Effector memory CD8-positive, alpha-beta T cell (primary cell): ENCODE results near the gene PSMC3IP.
A peak's percentile ranks its signal among the peaks of the same experiment; 100 is the strongest.
"Not testable (repeated sequence)": the region's sequence is repeated elsewhere in the genome, so short reads cannot be mapped to it uniquely, and the experiment has no call there.

Source experiments
- ATAC-seq: fragments of 150-1000 bp; cut with Tn5 transposase; replicated peaks from 2 replicates; pipeline ENCODE4 v1.10.0; 2021; ENCODE audit warnings: mild to moderate bottlenecking, moderate library complexity
- DNase-seq, 3 experiments: peaks; one replicate each; pipeline ENCODE4 v3.0.0; 2021
- H3K27ac Mint-ChIP-seq, 2 donors: one replicate each; pipeline ENCODE4 v1.8.0; 2022; ENCODE audit warnings: mild to moderate bottlenecking in 2 of 2, mixed read lengths in 2 of 2, moderate library complexity in 2 of 2
- H3K27me3 Mint-ChIP-seq, 2 donors: one replicate each; pipeline ENCODE4 v1.8.0; 2022; ENCODE audit warnings: mixed read lengths in 2 of 2
- H3K36me3 Mint-ChIP-seq: one replicate; pipeline ENCODE4 v1.8.0; 2022; ENCODE audit warnings: mild to moderate bottlenecking, moderate library complexity, mixed read lengths; ENCODE audit not compliant: insufficient read depth
- H3K4me1 Mint-ChIP-seq, 2 donors: one replicate each; pipeline ENCODE4 v1.8.0; 2022; ENCODE audit warnings: low read depth in 2 of 2, mixed read lengths in 2 of 2
- H3K4me3 Mint-ChIP-seq, 2 donors: one replicate each; pipeline ENCODE4 v1.8.0; 2022; ENCODE audit warnings: mild to moderate bottlenecking in 2 of 2, mixed read lengths in 2 of 2, moderate library complexity in 2 of 2
- H3K9me3 Mint-ChIP-seq, 2 donors: one replicate each; pipeline ENCODE4 v1.8.0; 2022; ENCODE audit warnings: mixed read lengths in 2 of 2

The PSMC3IP gene

DNA sequence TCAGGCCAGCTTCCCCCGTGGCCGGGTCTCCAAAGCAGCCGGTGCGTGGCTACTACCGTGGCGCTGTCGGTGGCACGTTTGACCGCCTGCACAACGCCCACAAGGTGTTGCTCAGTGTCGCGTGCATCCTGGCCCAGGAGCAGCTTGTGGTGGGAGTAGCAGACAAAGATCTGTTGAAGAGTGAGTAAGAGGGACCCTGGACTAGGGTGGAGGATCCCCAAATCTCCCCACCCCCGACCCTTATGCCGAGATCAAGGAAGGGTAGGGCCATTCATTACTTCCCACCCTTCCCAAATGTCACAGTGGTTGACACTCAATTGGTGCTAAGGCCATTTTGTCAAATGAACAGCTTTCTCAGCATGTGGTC, 14.4 kb downstream of the PSMC3IP start:
- peaks cover 36 to 38% of the 10 kb centered on the region in 2 donors for H3K4me1 Mint-ChIP-seq
- H3K4me3 Mint-ChIP-seq, result peak overlapping the region; percentile 90
- H3K27me3 Mint-ChIP-seq, result no peaks in the 10 kb centered on the region
- H3K9me3 Mint-ChIP-seq, result no peaks in the 10 kb centered on the region
- DNase-seq, result no peak
- ATAC-seq, result no peak
- H3K27ac Mint-ChIP-seq, result peak overlapping the region in 1 of 2 donors; percentile 92
- H3K36me3 Mint-ChIP-seq, result peaks cover 54% of the 10 kb centered on the region

DNA sequence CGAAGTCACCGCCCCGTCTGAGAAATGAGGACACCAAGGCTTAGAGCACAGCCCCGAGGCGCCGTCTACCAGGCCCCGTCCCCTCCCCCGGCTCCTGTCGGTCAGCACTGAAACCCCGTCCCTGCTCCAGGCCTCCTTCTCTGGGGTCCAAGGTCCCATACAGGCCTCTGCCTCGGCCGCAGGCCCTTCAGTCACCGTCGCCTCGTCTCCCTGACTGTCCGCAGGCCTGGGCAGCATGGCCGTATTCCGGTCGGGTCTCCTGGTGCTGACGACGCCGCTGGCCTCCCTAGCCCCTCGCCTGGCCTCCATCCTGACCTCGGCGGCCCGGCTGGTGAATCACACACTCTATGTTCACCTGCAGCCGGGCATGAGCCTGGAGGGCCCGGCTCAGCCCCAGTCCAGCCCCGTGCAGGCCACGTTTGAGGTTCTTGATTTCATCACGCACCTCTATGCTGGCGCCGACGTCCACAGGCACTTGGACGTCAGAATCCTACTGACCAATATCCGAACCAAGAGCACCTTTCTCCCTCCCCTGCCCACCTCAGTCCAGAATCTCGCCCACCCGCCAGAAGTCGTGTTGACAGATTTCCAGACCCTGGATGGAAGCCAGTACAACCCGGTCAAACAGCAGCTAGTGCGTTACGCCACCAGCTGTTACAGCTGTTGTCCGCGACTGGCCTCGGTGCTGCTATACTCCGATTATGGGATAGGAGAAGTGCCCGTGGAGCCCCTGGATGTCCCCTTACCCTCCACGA, 15.0 kb downstream of the PSMC3IP start:
- ATAC-seq, result no peak

DNA sequence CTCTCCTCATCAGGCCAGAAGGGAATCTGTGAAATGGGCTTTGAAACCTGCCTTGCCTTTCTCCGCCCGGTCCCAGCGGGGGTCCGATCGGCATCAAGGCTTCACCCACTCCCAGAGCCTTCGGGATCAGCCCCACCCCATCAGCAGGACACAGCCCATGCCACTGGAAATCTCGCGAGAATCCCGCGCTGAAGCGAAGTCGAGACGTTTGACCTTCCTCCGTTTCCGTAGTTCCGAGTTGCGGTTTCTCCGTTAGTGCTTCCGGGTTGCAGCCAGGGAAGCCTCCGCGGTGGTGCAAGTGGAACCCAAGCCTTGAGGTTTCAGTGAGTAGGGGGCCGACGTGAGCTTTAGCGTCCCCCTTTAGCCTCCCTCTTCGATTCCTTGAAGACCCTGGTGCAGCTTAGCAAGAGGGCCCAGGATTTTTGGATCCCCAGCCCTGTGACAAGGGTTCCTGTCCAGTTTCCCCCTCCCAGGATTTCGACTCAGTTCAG, 15.6 kb downstream of the PSMC3IP start, which contains the start of gene COASY:
COASY (plus strand) TSS at position 252 of the 491 bp plus-strand sequence. CDS start 475 bp downstream, outside the sequence.
- H3K27me3 Mint-ChIP-seq, result no peaks in the 10 kb centered on the region
- ATAC-seq (peak; percentile 69), DNase-seq (peak; percentile 88 to 90 (median 89))

More for the DNA sequence above, 15.0 kb downstream of the PSMC3IP start:
- Mint-ChIP-seq H3K36me3 (peaks cover 48% of the 10 kb centered on the region), H3K27ac (peak overlapping the region; percentile 91 to 92), H3K27me3 (no peaks in the 10 kb centered on the region), H3K4me3 (peak overlapping the region; percentile 90), H3K9me3 (no peaks in the 10 kb centered on the region), H3K4me1 (peaks cover 32 to 34% of the 10 kb centered on the region in 2 donors)
- no peak for DNase-seq

DNA sequence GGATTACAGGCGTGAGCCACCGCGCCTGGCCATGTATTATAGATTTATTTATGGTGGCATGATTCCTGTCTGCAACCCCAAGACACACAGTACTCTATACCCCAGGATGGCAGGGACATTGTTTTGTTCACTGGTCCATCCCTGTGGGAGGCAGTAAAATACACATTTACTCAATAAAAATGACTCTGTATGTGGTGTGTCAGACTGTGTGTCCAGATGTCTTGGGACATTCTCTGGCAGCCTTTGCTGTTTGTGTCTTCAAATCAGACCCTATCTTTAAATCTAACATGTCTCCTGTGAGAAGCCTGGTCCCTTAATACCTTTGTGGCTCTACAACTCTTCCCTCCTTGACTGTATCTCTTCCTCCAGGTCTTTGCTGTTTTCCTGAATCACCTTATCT, 17.3 kb downstream of the PSMC3IP start:
- ATAC-seq, result no peak
- H3K4me3 Mint-ChIP-seq, result peak overlapping the region in 1 of 2 donors; percentile 52
- no peaks in the 10 kb centered on the region for H3K27me3 Mint-ChIP-seq
- H3K4me1 Mint-ChIP-seq, result peaks cover 22 to 25% of the 10 kb centered on the region in 2 donors
- no peak overlapping the region for H3K27ac Mint-ChIP-seq
- peaks cover 26% of the 10 kb centered on the region for H3K36me3 Mint-ChIP-seq
- no peaks in the 10 kb centered on the region for H3K9me3 Mint-ChIP-seq
- no peak for DNase-seq

More for the DNA sequence above, 15.6 kb downstream of the PSMC3IP start, which contains the start of gene COASY:
- H3K4me3 Mint-ChIP-seq, result peak within 1 kb of the TSS; percentile 90
- H3K36me3 Mint-ChIP-seq, result peaks cover 43% of the 10 kb centered on the region
- H3K9me3 Mint-ChIP-seq, result no peaks in the 10 kb centered on the region
- peaks cover 27 to 31% of the 10 kb centered on the region in 2 donors for H3K4me1 Mint-ChIP-seq
- peak within 1 kb of the TSS; percentile 91 to 92 for H3K27ac Mint-ChIP-seq

GRCh38 chr17:42559075-42559474, 18.5 kb downstream of the PSMC3IP start:
- Mint-ChIP-seq H3K27me3 (no peaks in the 10 kb centered on the region), H3K36me3 (peaks cover 22% of the 10 kb centered on the region), H3K4me3 (no peak overlapping the region), H3K27ac (no peak overlapping the region), H3K4me1 (peaks cover 26 to 31% of the 10 kb centered on the region in 2 donors), H3K9me3 (no peaks in the 10 kb centered on the region)
- DNase-seq (no peak), ATAC-seq (no peak)

DNA sequence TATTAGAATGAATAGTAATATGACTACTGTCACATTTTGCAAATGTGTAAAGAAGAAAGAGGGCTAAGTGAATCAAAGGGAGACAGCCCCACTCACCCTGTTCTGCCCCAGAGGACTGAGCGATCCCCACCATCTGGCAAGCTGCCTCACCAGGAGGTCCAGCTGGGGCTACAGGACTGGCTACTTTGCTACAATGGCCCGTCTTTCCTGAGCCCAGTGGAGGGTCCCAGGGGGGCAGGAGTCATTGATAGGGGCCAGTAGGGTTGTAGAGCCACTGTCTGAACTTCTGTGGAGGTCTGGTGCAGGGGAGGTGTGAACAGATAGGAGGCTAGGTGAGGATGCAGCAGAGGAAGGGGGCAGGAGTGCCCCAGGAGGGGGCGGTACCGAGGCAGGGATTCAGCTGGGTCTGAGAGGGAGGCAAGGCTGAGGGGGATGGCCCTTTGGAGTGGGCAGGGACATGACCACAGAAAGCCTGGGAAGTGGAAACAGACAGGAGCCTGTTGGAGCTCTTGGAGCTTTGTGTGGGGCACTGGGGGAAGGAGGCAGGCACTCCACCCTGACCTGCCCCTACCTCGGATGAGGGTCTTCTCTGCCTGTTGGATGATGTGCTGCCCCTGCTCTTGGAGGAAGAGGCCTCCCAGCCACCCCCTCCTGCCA, 21.4 kb downstream of the PSMC3IP start:
- ATAC-seq, H3K36me3 Mint-ChIP-seq, H3K9me3 Mint-ChIP-seq, H3K27me3 Mint-ChIP-seq, DNase-seq: not testable (repeated sequence)
- H3K4me3 Mint-ChIP-seq, result peak overlapping the region in 1 of 2 donors; percentile 91
- H3K4me1 Mint-ChIP-seq, result peaks cover 20 to 23% of the 10 kb centered on the region in 2 donors
- peak overlapping the region; percentile 92 to 93 for H3K27ac Mint-ChIP-seq

- H3K4me3 Mint-ChIP-seq, result peak overlapping the region; percentile 89 to 91
- H3K27me3 Mint-ChIP-seq, result no peaks in the 10 kb centered on the region
- peaks cover 21 to 27% of the 10 kb centered on the region in 2 donors for H3K4me1 Mint-ChIP-seq
- H3K36me3 Mint-ChIP-seq, result no peaks in the 10 kb centered on the region
- DNase-seq (no peak), ATAC-seq (peak; percentile 2)
- no peaks in the 10 kb centered on the region for H3K9me3 Mint-ChIP-seq
- H3K27ac Mint-ChIP-seq, result peak overlapping the region; percentile 92 to 93
These were observed 22.4 kb downstream of the PSMC3IP start for GRCh38 chr17:42555122-42555622.

DNA sequence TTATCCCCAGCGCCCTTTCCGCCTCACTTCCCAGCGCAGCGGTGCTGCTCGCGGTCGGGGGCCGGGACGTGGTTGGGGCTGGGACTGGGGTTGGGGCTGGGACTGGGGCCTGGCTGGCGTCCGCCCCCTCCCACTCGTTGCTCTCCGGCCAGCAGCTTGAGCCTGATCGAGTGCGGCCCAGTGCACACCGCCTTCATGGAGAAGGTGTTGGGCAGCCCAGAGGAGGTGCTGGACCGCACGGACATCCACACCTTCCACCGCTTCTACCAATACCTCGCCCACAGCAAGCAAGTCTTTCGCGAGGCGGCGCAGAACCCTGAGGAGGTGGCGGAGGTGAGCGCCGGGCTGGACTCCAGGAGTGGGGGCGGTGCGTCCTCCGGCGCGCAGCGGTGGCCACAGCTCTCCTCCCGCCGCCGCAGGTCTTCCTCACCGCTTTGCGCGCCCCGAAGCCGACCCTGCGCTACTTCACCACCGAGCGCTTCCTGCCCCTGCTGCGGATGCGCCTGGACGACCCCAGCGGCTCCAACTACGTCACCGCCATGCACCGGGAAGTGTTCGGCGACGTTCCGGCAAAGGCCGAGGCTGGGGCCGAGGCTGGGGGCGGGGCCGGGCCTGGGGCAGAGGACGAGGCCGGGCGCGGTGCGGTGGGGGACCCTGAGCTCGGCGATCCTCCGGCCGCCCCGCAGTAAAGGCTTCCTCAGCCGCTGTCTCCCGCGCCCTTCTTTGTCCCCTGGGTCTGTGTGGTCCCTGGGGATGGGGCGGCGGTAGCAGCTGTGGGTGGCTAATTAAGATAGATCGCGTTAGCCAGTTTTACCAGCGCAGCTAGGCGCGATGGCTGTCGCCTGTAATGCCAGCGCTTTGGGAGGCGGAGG, 23.0 kb downstream of the PSMC3IP start:
- H3K36me3 Mint-ChIP-seq, result no peaks in the 10 kb centered on the region
- no peaks in the 10 kb centered on the region for H3K9me3 Mint-ChIP-seq
- ATAC-seq (peak; percentile 90), DNase-seq (peak; percentile 66 to 68 (median 67))
- H3K4me3 Mint-ChIP-seq, result peak overlapping the region; percentile 89 to 91
- H3K27me3 Mint-ChIP-seq, result no peaks in the 10 kb centered on the region
- H3K27ac Mint-ChIP-seq, result peak overlapping the region; percentile 92 to 93
- peaks cover 20 to 27% of the 10 kb centered on the region in 2 donors for H3K4me1 Mint-ChIP-seq

GRCh38 chr17:42553866-42554249, 23.7 kb downstream of the PSMC3IP start:
- peaks cover 24 to 31% of the 10 kb centered on the region in 2 donors for H3K4me1 Mint-ChIP-seq
- DNase-seq, result no peak

DNA sequence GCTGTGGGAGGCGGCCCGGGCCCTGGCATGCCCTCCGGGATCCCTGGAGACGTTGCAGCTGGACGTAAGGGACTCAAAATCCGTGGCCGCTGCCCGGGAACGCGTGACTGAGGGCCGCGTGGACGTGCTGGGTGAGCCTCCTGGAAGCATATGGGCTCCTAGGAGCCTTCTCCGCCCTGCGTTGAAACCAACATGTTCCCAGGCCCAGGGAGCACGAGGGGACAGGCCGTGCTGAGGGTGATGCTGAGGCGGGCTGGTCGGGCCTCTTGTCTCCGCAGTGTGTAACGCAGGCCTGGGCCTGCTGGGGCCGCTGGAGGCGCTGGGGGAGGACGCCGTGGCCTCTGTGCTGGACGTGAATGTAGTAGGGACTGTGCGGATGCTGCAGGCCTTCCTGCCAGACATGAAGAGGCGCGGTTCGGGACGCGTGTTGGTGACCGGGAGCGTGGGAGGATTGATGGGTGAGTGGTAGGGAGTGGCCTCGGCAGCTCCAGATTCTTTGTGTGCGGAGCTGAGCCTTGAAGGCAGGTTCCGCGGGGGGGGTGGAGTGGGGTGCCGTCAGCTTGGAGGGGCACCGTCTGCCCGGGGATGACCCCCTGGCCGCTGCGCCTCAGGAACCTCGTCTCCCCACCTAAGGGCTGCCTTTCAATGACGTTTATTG, 24.2 kb downstream of the PSMC3IP start:
- Mint-ChIP-seq H3K27ac (peak overlapping the region; percentile 91 to 93), H3K27me3 (no peaks in the 10 kb centered on the region), H3K4me3 (peak overlapping the region; percentile 89 to 91), H3K36me3 (no peaks in the 10 kb centered on the region), H3K4me1 (peaks cover 25 to 31% of the 10 kb centered on the region in 2 donors), H3K9me3 (no peaks in the 10 kb centered on the region)
- DNase-seq, result no peak
- ATAC-seq, result no peak

More at GRCh38 chr17:42553866-42554249, 23.7 kb downstream of the PSMC3IP start:
- Mint-ChIP-seq H3K27me3 (no peaks in the 10 kb centered on the region), H3K9me3 (no peaks in the 10 kb centered on the region), H3K27ac (peak overlapping the region; percentile 92 to 93), H3K36me3 (no peaks in the 10 kb centered on the region), H3K4me3 (peak overlapping the region; percentile 89 to 91)
- peak; percentile 11 for ATAC-seq

- not testable (repeated sequence) for DNase-seq, ATAC-seq, H3K27me3 Mint-ChIP-seq, H3K36me3 Mint-ChIP-seq, H3K9me3 Mint-ChIP-seq
- Mint-ChIP-seq H3K4me1 (peaks cover 26 to 31% of the 10 kb centered on the region in 2 donors), H3K27ac (peak within 1 kb of the TSS; percentile 92 to 93), H3K4me3 (peak within 1 kb of the TSS; percentile 89 to 91)
These were observed 24.8 kb downstream of the PSMC3IP start, which contains the start of gene HSD17B1 for GRCh38 chr17:42552736-42553135. HSD17B1 (plus strand) TSS chr17:42552923; CDS start chr17:42552934, 11 bp downstream.

DNA sequence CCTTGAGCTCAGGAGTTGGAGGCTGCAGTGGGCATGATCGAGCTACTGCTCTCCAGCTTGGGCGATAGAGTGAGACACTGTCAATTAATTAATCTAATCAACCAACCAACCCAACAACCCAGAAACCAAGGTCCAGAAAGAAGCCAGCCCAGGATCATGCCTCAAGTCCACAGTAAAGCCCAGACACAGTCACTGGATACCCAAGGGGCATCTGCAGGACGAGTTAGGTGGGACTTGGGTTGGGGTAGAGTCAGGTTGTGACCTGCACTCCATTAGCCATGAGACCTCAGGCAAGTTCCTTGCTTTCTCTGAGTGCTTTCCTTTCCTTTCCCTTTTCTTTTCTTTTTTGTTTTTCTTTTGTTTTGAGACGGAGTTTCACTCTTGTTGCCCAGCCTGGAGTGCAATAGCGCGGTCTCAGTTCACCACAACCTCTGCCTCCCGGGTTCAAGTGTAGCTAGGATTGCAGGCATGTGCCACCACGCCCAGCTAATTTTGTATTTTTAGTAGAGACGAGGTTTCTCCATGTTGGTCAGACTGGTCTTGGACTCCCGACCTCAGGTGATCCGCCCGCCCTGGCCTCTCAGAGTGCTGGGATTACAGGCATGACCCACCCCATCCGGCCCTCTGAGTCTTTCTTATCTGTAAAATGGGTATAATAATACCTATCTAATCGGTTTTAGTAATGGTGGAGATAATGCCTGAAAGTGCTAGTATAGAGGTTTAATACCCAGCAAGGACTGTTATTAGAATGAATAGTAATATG, 28.4 kb downstream of the PSMC3IP start:
- H3K9me3 Mint-ChIP-seq, result no peaks in the 10 kb centered on the region
- H3K36me3 Mint-ChIP-seq, result peaks cover 3% of the 10 kb centered on the region
- H3K4me1 Mint-ChIP-seq, result peaks cover 22 to 26% of the 10 kb centered on the region in 2 donors
- no peak for ATAC-seq
- no peaks in the 10 kb centered on the region for H3K27me3 Mint-ChIP-seq
- DNase-seq, result no peak
- peak overlapping the region in 1 of 2 donors; percentile 38 for H3K27ac Mint-ChIP-seq
- H3K4me3 Mint-ChIP-seq, result peak overlapping the region; percentile 31 to 38
